GM21526 (cell line): ENCODE measurements around the gene NAV3.

Source experiments
- ATAC-seq: cut with Tn5 transposase; IDR thresholded peaks from one replicate; pipeline ENCODE4 v1.9.1; 2021; ENCODE audit warnings: moderate library complexity; ENCODE audit not compliant: unreplicated experiment, low FRiP score

The NAV3 gene

DNA sequence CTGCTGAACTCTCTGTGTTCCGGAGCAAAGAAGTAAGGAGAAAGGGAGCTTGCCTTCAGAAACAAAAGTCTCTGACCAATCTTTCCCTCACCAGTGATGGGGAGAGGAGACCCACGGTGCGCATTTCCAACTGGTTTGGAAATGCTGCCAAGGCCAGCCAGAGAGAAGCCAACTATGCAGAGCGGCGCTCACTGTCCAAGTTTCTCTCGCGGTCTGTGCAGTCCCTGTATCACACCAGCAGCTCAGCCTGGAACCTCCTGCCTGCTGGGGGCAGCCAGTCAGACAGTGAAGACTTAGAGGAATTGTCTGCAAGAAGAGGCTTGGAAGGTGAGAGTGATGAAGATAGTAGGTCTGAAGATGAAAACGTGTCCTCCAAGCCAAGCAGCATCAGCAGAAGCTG is 206.2 kb downstream of the NAV3 start:
- ATAC-seq: no peak

DNA sequence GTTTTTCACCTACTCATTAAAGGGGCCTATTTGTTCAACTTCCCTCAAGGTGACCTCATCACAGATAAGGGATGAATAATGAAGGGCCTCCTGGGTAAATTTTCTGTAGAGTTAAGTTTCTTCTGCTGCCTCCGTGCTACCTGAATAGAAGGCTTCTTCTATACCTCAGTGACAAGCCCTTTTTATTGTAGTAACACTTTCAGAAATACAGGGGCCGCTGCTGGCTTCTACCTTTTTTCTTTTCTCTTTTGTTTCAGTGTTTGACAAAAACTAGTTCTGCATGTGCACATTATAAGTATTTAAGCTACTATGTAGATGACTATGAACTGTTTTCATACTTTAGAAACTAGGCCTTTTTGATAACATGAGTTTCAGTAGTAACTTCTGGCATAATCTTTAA is 207.0 kb downstream of the NAV3 start:
- ATAC-seq: no peak

- no peak for ATAC-seq
Measured at GRCh38 chr12:78038541-78038940, 207.8 kb downstream of the NAV3 start.

DNA sequence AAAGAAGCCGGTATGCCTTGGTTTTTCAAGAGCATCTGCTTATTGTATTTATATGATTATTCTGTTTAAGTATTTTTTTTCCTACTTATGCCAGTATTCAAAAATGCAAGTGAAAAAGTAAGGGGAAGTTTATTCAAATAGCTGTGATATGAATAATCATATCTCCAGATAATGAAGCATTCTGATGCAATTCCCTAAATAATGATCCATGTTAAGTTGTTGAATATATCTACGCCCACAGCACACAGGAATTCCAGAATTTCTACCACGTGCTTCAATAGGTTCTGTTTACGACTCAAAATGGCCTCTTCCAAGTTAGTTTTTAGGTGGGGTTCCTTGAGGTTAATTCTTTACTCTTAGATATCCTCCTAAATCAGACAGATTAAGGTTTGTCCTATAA is 208.3 kb downstream of the NAV3 start:
- ATAC-seq: no peak

DNA sequence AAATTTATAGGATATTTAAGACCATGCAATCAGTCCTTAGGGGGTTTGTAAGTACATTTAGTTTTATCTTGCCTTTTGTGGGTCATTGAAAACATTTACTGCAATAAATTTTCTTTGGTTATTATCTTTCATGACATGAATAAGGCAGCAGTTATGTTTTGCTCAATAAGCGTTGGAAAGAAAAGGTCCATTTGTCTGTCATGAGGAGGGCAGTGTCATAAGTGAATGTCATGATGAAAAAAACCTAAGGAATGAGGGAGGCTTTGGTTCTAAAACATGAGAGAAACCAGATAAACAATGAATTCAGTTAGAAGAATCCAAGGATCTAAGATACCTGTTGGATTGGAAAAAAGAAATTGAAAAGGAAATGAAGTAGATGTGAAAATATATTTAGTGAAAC is 209.4 kb downstream of the NAV3 start:
- no peak for ATAC-seq

DNA sequence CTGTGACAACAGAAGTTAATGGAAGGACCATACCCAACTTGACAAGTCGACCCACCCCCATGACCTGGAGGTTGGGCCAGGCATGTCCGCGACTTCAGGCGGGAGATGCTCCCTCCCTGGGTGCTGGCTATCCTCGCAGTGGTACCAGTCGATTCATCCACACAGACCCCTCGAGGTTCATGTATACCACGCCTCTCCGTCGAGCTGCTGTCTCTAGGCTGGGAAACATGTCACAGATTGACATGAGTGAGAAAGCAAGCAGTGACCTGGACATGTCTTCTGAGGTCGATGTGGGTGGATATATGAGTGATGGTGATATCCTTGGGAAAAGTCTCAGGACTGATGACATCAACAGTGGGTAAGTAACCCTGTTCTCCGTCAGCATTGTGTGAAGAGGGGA is 220.1 kb downstream of the NAV3 start:
- no peak for ATAC-seq

DNA sequence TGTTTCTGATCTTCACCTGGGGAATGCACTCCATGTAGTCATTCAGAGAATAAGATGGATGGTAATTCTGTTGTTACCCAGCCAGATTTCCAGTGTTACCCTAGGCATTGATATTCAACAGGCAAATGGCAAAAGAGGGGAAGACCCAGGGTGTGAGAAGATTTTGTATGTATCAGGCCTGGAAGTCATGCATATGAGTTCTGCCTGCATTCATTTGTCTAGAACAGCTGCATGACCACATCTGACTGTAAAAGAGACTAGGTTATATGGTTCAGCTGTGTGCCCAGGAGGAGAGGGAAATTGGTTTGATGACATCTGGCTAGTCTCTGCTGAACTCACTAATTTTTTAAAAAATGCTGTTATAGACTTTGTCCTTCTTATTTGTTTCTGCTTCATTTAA is 224.9 kb downstream of the NAV3 start:
- no peak for ATAC-seq

- no peak for ATAC-seq
Measured at GRCh38 chr12:78057075-78057474, 226.4 kb downstream of the NAV3 start.

DNA sequence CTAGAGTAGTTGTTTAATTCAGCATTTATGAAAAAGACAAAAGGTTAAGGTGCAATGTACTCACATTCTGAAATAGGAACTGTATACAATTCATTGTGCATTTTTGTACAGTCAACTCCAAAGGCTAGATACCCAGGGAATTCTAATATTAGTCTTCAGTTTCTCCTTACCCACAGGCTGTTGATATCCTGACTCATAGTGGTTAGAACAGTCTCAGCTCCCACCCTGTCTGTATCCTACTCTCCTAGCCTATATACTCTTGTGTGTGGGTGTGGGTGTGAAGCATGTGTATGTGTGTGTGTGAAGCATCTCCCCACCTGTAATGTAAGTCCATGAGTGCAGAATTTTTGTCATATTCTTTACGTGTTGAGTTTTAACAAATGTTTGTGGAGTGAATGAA is 229.5 kb downstream of the NAV3 start:
- no peak for ATAC-seq

DNA sequence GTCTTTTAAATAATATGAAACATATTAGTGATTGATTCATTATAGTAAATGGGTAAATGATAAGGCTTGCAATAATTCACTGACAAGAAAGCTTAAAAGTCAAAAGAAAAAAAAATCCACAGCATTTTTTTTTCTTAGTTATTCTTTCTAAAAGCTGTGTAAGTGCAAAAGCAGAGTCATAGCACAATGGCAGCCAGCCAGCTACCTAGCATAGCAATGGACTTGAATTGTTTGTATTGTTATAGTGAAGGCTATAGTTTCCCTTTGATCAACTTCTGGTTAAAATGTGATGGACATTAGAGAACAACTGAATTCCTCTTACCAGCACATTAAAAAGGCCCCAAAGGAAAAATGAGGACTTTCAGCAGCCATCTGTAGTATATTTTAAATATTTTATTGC is 232.1 kb downstream of the NAV3 start:
- ATAC-seq: no peak

DNA sequence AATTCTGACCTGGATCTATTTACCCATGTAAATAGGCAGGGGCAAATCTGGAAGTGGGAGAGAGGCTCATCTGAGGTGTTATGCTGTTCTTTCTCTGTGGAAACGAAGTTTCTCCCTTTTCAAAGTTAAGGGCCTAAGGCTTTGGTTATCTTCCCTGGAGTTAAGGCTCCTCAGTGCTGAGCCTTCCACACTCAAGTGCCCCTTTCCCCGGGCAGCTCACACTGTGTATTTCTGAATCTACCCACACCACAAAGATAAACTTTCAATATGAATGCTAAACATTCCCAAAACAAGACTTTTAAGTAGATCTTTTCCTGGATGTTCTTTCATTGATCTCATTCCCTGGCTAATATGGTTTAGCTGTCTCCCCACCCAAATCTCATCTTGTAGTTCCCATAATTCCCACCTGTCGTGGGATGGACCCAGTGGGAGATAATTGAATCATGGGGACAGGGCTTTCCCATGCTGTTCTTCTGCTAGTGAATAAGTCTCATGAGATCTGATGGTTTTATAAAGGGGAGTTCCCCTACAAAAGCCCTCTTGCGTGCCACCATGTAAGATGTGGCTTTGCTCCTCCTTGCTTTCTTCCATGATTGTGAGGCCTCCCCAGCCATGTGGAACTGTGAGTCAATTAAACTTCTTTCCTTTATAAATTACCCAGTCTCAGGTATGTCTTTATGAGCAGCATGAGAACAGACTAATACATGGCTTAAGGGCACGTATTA is 251.1 kb downstream of the NAV3 start:
- no peak for ATAC-seq

- ATAC-seq: no peak
Measured at GRCh38 chr12:78085542-78086182, 255.0 kb downstream of the NAV3 start.

- ATAC-seq: no peak
Measured at GRCh38 chr12:78086553-78087362, 256.1 kb downstream of the NAV3 start.

DNA sequence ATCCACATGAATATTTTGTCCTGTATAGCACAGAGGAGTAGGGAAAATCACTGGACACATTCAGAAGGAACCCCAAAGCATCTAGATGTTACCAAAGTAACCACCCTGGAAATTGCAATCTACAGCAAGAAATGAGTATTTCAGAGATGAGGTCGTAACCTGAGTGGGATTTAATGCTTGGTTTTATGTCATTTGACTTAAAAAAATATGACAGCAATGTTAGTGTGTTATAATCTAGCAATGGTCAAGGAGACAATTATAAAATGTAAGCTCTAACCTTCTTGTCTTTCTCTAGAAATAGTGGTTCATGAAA is 256.6 kb downstream of the NAV3 start:
- no peak for ATAC-seq

DNA sequence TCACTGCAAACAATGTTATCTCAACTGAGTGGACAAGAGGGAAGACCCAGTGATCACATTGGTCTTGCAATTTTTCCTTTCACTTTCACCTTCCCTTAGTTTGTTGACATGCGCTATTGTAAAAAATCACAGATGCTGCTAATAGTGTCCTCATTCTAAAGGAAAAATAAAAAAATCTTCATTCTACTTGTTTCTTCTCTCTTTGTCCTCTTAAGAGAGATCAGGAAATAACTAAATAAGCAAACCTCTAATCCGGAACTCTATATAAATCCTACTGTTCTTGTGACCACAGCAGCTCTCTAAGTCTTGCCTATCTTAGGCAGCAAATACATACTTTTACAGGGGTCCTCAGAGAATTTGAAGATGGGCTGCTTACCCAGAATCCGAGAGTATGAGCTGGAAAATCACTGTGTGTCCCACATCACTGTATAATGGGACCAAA is 257.7 kb downstream of the NAV3 start:
- ATAC-seq: no peak

DNA sequence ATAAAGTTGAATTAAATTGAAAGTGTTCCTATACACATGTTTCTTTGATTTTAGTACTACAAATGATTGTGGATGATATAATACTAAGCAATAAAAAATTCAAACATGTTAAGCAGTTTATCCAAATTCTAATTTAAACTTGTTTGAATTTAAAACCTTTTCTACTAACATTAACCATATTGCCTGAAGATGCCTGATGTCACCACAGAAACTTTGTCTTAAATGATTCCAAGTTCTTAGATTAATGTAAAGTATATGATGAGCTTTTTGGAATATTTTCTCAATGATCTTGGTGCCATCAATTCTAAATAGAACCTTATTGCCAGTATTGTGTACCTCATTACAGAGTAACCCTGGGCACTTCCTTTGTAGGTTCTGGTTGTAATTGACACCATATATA is 259.6 kb downstream of the NAV3 start:
- no peak for ATAC-seq

DNA sequence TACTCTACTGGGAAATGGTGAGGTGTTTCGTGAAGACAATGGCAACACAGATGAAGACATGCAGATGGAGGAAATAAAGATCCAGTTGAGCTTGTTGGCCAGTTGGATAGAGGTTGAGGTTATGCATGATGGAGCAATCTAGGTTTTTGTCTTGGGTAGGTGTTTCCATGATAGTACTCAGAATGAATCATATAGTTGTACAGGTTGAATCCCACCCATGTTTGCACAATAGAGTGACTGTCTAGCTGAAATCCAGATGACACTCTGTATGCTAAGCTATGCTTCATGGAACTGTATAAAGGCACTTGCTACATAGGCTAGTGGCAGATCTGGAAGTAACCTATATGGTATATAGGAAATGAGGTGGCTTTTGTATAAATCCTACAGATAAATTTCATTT is 264.9 kb downstream of the NAV3 start:
- no peak for ATAC-seq

- ATAC-seq: no peak
Measured at GRCh38 chr12:78096909-78097597, 266.4 kb downstream of the NAV3 start.

DNA sequence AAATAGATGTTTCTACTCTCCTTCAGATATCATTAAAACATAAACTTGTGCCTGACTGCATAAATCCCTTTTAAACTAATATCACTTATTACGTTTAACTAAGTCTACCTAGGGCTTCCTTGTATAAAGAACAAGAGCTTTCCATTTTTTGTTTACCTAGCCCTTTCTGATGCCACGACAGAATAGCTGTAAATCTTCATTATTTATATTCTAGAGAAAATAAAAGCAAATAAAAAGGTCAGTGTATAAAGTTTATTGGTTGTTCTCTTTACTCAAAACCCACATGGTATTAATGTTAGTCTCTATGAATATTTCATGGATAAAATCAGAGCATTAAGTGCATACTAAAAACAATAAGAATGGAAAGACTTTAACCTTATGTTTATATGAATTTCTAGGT is 269.1 kb downstream of the NAV3 start:
- ATAC-seq: no peak

GRCh38 chr12:78101113-78101876 is 270.6 kb downstream of the NAV3 start:
- no peak for ATAC-seq
